ENCODE data around the gene KIF9.
"Not testable (repeated sequence)": the region's sequence is repeated elsewhere in the genome, so short reads cannot be mapped to it uniquely, and the experiment has no call there.

The KIF9 gene

DNA sequence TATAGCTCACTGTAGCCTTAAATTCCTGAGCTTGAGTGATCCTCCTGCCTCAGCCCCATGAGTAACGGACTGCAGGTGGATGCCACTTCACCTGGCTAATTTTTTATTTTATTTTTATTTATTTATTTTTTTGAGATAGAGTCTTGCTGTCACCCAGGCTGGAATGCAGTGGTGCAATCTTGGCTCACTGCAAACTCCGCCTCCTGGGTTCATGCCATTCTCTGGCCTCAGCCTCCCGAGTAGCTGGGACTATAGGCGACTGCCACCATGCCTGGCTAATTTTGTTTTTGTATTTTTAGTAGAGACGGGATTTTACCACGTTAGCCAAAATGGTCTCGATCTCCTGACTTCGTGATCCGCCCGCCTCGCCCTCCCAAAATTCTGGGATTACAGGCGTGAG lies 102.6 kb downstream of the KIF9 start:
- not testable (repeated sequence) for DNase-seq
